SK-N-SH treated with all-trans-retinoic acid at 6 μM for 48 hours (cell line): Measurements from ENCODE around the gene TMED4.

Source experiments
- ATAC-seq: fragments of 200-7000 bp; cut with Tn5 transposase; 3 replicates; pipeline ENCODE4 v1.9.1; 2020; ENCODE audit warnings: mild to moderate bottlenecking, moderate library complexity
- ARNTL ChIP-seq: fragments of 450-650 bp; formaldehyde crosslinking; IDR thresholded peaks from 2 replicates; pipeline ENCODE4 v1.5.0; 2020; ENCODE audit warnings: low read depth, mild to moderate bottlenecking, moderate library complexity, borderline replicate concordance
- BACH2 ChIP-seq: fragments of 250-450 bp; sonication (Bioruptor Pico); IDR thresholded peaks from 2 replicates; pipeline ENCODE4 v1.9.0; 2021; ENCODE audit warnings: mild to moderate bottlenecking, borderline replicate concordance
- CREB5 ChIP-seq: fragments of 250-450 bp; sonication (Bioruptor Pico); IDR thresholded peaks from 2 replicates; pipeline ENCODE4 v1.5.1; 2020; ENCODE audit warnings: low read depth, mild to moderate bottlenecking, moderate library complexity
- CSDC2 ChIP-seq: fragments of 250-450 bp; sonication (Bioruptor Pico); IDR thresholded peaks from 2 replicates; pipeline ENCODE4 v1.5.0; 2020; ENCODE audit warnings: mild to moderate bottlenecking, moderate library complexity
- CSRNP3 ChIP-seq: fragments of 250-450 bp; sonication (Bioruptor Pico); IDR thresholded peaks from 2 replicates; pipeline ENCODE4 v1.5.1; 2021; ENCODE audit warnings: mild to moderate bottlenecking, moderate library complexity
- ESRRG ChIP-seq: fragments of 250-450 bp; sonication (Bioruptor Pico); IDR thresholded peaks from 2 replicates; pipeline ENCODE4 v1.6.1; 2021; ENCODE audit warnings: mild to moderate bottlenecking
- GLIS3 ChIP-seq: fragments of 250-450 bp; sonication (Bioruptor Pico); IDR thresholded peaks from 2 replicates; pipeline ENCODE4 v1.5.0; 2020; ENCODE audit warnings: mild to moderate bottlenecking, moderate library complexity
- POU6F1 ChIP-seq: fragments of 250-450 bp; sonication (Bioruptor Pico); IDR thresholded peaks from 2 replicates; pipeline ENCODE4 v1.8.0; 2021; ENCODE audit warnings: low read depth, mild to moderate bottlenecking, moderate library complexity, borderline replicate concordance
- PPARA ChIP-seq: fragments of 250-450 bp; sonication (Bioruptor Pico); IDR thresholded peaks from 2 replicates; pipeline ENCODE4 v1.5.0; 2020; ENCODE audit warnings: mild to moderate bottlenecking, borderline replicate concordance
- RARB ChIP-seq: fragments of 250-450 bp; sonication (Bioruptor Pico); IDR thresholded peaks from 2 replicates; pipeline ENCODE4 v1.8.0; 2021; ENCODE audit warnings: mild to moderate bottlenecking, moderate library complexity
- SNAI2 ChIP-seq: fragments of 250-450 bp; sonication (Bioruptor Pico); IDR thresholded peaks from 2 replicates; pipeline ENCODE4 v1.5.0; 2020; ENCODE audit warnings: mild to moderate bottlenecking, moderate library complexity
- TCF4 ChIP-seq: fragments of 250-450 bp; sonication (Bioruptor Pico); IDR thresholded peaks from 2 replicates; pipeline ENCODE4 v1.8.0; 2021; ENCODE audit warnings: mild to moderate bottlenecking, moderate library complexity, borderline replicate concordance
- TOX ChIP-seq: fragments of 250-450 bp; sonication (Bioruptor Pico); IDR thresholded peaks from 2 replicates; pipeline ENCODE4 v1.8.0; 2021; ENCODE audit warnings: mild to moderate bottlenecking, moderate library complexity, borderline replicate concordance
- ZC3H10 ChIP-seq: fragments of 250-450 bp; sonication (Bioruptor Pico); IDR thresholded peaks from 2 replicates; pipeline ENCODE4 v1.5.1; 2021; ENCODE audit warnings: mild to moderate bottlenecking, moderate library complexity
- ZFP3 ChIP-seq: fragments of 250-450 bp; sonication (Bioruptor Pico); IDR thresholded peaks from 2 replicates; pipeline ENCODE4 v1.5.0; 2020; ENCODE audit warnings: mild to moderate bottlenecking, moderate library complexity
- ZFP30 ChIP-seq: fragments of 450-650 bp; formaldehyde crosslinking; IDR thresholded peaks from 2 replicates; pipeline ENCODE4 v1.5.0; 2022; ENCODE audit warnings: mild to moderate bottlenecking, moderate library complexity
- ZNF565 ChIP-seq: fragments of 450-650 bp; formaldehyde crosslinking; conservative IDR thresholded peaks from 2 replicates; pipeline ENCODE4 v1.5.0; 2020; ENCODE audit warnings: low read depth, mild to moderate bottlenecking, moderate library complexity
- ZNF70 ChIP-seq: fragments of 450-650 bp; formaldehyde crosslinking; IDR thresholded peaks from 2 replicates; pipeline ENCODE4 v1.5.0; 2020; ENCODE audit warnings: mild to moderate bottlenecking, moderate library complexity
- TF ChIP-seq, protein P1 (sequence below): fragments of 250-450 bp; sonication (Bioruptor Pico); IDR thresholded peaks from 2 replicates; pipeline ENCODE4 v1.5.0; 2020; ENCODE audit warnings: mild to moderate bottlenecking, moderate library complexity
- TF ChIP-seq, protein P2 (sequence below): fragments of 250-450 bp; sonication (Bioruptor Pico); IDR thresholded peaks from 2 replicates; pipeline ENCODE4 v1.8.0; 2020; ENCODE audit warnings: mild to moderate bottlenecking, moderate library complexity, borderline replicate concordance

TMED4 gene

GRCh38 chr7:44568771-44569560 is 13.1 kb downstream of the TMED4 start:
- ATAC-seq: no peak
- no peak for TF ChIP-seq TOX
- TF ChIP-seq, protein P1, sequence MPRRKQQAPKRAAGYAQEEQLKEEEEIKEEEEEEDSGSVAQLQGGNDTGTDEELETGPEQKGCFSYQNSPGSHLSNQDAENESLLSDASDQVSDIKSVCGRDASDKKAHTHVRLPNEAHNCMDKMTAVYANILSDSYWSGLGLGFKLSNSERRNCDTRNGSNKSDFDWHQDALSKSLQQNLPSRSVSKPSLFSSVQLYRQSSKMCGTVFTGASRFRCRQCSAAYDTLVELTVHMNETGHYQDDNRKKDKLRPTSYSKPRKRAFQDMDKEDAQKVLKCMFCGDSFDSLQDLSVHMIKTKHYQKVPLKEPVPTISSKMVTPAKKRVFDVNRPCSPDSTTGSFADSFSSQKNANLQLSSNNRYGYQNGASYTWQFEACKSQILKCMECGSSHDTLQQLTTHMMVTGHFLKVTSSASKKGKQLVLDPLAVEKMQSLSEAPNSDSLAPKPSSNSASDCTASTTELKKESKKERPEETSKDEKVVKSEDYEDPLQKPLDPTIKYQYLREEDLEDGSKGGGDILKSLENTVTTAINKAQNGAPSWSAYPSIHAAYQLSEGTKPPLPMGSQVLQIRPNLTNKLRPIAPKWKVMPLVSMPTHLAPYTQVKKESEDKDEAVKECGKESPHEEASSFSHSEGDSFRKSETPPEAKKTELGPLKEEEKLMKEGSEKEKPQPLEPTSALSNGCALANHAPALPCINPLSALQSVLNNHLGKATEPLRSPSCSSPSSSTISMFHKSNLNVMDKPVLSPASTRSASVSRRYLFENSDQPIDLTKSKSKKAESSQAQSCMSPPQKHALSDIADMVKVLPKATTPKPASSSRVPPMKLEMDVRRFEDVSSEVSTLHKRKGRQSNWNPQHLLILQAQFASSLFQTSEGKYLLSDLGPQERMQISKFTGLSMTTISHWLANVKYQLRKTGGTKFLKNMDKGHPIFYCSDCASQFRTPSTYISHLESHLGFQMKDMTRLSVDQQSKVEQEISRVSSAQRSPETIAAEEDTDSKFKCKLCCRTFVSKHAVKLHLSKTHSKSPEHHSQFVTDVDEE (CRISPR knock-in tag): no peak
- TF ChIP-seq, protein P2, sequence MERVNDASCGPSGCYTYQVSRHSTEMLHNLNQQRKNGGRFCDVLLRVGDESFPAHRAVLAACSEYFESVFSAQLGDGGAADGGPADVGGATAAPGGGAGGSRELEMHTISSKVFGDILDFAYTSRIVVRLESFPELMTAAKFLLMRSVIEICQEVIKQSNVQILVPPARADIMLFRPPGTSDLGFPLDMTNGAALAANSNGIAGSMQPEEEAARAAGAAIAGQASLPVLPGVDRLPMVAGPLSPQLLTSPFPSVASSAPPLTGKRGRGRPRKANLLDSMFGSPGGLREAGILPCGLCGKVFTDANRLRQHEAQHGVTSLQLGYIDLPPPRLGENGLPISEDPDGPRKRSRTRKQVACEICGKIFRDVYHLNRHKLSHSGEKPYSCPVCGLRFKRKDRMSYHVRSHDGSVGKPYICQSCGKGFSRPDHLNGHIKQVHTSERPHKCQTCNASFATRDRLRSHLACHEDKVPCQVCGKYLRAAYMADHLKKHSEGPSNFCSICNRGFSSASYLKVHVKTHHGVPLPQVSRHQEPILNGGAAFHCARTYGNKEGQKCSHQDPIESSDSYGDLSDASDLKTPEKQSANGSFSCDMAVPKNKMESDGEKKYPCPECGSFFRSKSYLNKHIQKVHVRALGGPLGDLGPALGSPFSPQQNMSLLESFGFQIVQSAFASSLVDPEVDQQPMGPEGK (CRISPR knock-in tag): no peak
- TF ChIP-seq ESRRG (CRISPR knock-in tag): no peak
- TF ChIP-seq POU6F1: no peak
- no peak for TF ChIP-seq GLIS3 (CRISPR knock-in tag)
- no peak for TF ChIP-seq CSRNP3 (CRISPR knock-in tag)
- TF ChIP-seq BACH2 (CRISPR knock-in tag): no peak
- TF ChIP-seq SNAI2 (CRISPR knock-in tag): no peak
- no peak for TF ChIP-seq ZFP30 (CRISPR knock-in tag)
- no peak for TF ChIP-seq CSDC2 (CRISPR knock-in tag)
- no peak for TF ChIP-seq PPARA (CRISPR knock-in tag)
- no peak for TF ChIP-seq ZC3H10
- no peak for TF ChIP-seq ZNF70 (CRISPR knock-in tag)
- no peak for TF ChIP-seq ZNF565
- no peak for TF ChIP-seq CREB5 (CRISPR knock-in tag)

DNA sequence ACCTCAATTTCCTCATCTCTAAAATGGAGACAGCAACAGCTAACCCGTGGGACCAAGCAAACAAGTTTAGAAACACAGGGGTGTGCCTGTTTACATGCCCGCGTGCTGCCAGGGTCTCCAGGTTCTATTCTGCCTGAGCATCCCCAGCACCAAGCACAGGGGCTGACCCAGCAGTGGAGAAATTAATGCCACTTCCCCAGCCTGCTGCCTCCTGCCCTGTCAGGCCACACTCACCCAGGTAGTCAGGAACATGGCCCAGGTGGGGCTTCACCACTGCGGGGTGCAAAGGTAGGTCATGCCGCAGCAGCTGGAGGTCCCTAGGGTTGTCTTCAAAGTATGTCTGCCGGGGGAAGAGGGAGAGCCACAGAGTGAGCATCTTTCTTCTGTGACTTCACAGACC is 14.1 kb downstream of the TMED4 start:
- ATAC-seq: no peak
- TF ChIP-seq ZNF565: no peak
- TF ChIP-seq CSDC2 (CRISPR knock-in tag): no peak
- TF ChIP-seq PPARA (CRISPR knock-in tag): no peak
- no peak for TF ChIP-seq CREB5 (CRISPR knock-in tag)
- TF ChIP-seq ZFP3 (CRISPR knock-in tag): no peak
- no peak for TF ChIP-seq TOX
- TF ChIP-seq BACH2 (CRISPR knock-in tag): no peak
- TF ChIP-seq RARB (CRISPR knock-in tag): no peak
- TF ChIP-seq ZC3H10: no peak
- TF ChIP-seq, protein P1 (CRISPR knock-in tag): no peak
- no peak for TF ChIP-seq GLIS3 (CRISPR knock-in tag)
- TF ChIP-seq ZNF70 (CRISPR knock-in tag): no peak
- TF ChIP-seq SNAI2 (CRISPR knock-in tag): no peak
- TF ChIP-seq POU6F1: no peak
- TF ChIP-seq ARNTL: no peak
- TF ChIP-seq TCF4 (CRISPR knock-in tag): no peak
